OCI-LY3 (cell line): ENCODE data around the gene NDUFB7.

Experiments used
- EZH2phosphoT487 ChIP-seq: fragments of 200-600 bp; shearing (Covaris generic); IDR thresholded peaks from 2 replicates; pipeline ENCODE4 v1.6.1; 2018; ENCODE audit warnings: antibody characterized with exemption, mixed run types, low read depth
- TF ChIP-seq, protein P1 (sequence below): fragments of 200-600, 300-600 bp; sonication (generic); IDR thresholded peaks from 2 replicates; pipeline ENCODE4 v1.5.1; 2014; ENCODE audit warnings: antibody characterized with exemption, low read length, low read depth

DNA sequence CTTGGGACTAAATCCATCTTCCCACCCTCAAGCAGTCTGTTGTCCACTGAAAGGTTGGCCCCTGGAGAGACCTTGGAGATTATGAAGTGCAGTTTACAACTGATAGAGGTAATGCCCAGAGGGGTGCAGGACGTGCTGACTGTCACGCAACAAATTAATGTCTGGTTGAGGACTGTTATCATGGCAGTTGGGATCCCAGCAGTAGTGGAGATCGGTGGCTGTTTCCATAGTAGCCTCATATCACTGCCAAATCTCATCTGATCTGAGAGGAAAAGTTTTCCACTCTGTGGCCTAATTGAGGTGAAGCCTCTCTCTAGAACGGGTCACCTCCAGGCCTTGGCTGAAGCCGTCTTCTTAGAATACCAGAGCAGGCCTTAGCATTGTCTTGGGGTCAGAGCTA, 38.4 kb downstream of the NDUFB7 start:
- TF ChIP-seq, protein P1, sequence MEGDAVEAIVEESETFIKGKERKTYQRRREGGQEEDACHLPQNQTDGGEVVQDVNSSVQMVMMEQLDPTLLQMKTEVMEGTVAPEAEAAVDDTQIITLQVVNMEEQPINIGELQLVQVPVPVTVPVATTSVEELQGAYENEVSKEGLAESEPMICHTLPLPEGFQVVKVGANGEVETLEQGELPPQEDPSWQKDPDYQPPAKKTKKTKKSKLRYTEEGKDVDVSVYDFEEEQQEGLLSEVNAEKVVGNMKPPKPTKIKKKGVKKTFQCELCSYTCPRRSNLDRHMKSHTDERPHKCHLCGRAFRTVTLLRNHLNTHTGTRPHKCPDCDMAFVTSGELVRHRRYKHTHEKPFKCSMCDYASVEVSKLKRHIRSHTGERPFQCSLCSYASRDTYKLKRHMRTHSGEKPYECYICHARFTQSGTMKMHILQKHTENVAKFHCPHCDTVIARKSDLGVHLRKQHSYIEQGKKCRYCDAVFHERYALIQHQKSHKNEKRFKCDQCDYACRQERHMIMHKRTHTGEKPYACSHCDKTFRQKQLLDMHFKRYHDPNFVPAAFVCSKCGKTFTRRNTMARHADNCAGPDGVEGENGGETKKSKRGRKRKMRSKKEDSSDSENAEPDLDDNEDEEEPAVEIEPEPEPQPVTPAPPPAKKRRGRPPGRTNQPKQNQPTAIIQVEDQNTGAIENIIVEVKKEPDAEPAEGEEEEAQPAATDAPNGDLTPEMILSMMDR: no peak
- no peak for TF ChIP-seq EZH2phosphoT487
